HG03442 (cell line): ENCODE results near the gene ADAM10.

Experiments
- ATAC-seq: cut with Tn5 transposase; IDR thresholded peaks from one replicate; pipeline ENCODE4 v1.9.1; 2021; ENCODE audit warnings: mild to moderate bottlenecking, moderate library complexity; ENCODE audit not compliant: unreplicated experiment

Gene ADAM10

DNA sequence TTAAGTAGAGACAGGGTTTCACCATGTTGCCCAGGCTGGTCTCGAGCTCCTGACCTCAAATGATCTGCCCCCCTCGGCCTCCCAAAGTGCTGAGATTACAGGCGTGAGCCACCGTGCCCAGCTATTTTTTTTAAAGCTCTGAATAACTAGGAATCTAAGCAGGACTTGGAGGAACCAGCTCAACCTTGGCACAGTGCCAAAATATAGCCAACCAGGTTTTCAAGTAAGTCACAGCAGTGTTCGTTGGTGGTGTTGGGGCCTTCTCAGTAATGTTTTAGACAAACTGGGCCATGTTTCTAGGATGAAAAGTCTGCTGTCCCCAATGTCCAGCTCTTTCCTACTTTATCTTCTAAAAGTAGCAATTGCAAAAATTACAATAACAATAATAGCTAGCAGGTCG lies 6.4 kb upstream of the ADAM10 start:
- ATAC-seq = no peak

DNA sequence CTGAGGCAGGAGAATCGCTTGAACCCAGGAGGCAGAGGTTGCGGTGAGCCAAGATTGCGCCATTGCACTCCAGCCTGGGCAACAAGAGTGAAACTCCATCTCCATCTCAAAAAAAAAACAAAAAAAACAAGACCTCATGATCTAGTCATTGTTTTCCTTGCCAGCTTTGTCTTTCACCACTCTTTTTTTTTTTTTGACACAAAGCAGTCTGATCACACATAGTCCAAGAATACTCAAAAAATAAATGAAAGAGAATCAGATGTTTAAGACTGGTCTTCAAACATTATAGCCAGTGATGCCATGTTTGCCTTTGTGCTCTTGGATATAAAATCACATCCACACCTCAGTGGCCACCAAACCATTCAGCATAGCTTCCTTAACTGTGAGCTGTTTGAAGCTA lies 5.8 kb upstream of the ADAM10 start:
- ATAC-seq = no peak

DNA sequence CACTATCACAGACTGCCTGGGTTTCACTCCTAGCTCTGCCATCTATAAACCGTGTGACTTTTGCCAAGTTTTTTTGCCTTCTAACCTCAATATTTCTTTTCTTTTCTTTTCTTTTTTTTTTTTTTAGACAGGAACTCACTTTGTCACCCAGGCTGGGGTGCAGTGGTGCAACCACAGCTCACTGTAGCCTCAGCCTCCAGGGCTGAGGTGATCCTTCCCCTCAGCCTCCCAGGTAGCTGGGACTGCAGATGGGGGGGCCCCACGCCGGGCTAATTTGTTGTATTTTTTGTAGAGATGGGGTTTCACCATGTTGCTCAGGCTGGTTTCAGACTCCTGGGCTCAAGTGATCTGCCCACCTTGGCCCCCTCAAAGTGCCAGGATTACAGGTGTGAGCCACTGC lies 3.2 kb upstream of the ADAM10 start:
- ATAC-seq = no peak

DNA sequence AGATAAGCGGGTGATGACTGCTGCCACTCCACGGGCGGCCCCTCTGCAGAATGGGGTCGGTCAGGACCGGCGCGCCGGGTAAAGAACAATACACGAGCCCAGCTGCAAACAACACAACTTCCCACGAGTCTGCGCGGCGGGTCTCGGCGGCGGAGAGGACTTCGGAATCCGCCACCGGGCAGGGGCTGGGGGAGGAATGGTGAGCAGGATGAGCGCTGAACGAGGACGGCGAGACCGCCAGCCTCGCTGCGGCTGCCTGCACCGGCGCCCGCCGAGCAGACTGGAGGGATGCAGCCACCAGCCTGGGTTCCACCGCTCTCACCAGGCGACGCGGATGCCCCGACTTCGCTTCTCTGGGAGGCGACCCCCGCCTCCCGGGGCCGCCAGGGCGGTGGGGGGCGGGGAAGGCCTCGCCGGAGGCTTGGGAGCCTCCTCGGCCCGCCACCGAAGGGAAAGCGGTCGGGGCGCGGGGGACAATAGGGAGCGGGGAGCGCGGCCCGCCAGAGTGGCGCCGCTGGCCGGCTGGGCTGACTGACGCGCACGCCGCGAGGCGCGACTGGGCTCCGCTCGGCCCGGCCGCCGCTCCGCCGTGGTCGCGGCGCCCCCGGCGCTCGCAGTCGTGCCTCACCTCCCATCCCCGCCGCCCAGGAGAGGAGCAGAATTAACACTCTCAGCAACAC lies 515 bp downstream of the ADAM10 start:
- ATAC-seq = peak; percentile 27

DNA sequence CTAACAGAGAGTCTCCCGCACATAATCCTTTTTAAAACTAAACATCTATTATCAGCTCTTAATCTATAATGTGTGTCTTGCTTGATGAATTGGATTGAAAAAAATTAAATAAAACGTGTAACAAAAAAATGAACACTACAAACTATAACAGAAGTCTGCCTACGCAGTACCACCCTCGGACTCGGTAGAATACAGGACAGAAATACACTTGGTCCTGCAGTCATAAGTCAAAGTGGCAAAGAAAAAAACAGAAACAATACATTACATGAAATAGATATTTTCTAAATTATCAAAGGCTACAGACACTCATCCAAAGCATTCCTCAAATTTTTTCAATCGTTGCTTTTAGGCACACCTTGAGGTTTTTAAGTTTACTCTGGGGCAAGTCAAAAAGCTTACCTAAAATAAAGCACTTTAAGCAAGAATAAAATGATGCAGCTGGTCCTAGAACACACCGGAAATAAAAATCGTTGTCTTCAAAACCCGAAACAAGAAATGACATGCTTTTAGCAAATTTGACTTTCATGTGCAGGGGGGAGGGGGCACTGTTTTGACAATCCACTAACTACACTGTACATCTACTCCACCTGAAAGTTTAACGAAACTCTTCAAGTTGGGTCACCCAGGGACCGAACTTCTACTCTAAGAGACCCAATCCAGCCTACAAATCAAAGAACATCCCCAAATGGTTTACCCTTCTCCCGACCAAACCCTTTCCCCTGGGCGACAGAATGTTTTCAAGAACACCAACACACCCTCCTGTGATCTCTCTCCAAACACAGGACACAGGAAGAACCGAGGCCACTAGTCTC lies 1.3 kb downstream of the ADAM10 start:
- no peak for ATAC-seq

DNA sequence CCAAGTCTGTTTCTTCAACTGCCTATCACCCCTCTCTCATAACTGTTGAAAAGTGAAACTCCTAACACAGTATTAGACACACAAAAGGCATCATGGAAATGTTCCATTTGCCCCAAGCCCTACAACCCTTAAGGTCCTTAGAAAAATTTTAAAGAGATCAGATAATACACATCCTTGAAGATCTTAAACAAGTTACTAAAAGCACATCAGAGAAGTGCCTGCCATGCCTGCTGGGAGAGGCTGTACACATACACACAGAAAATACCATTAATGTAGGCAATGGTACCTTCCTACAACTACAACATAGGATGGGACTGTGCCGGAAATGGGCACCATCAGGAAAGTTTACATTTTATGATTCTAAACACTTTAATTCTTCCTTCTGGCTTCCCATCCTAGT lies 3.3 kb downstream of the ADAM10 start:
- ATAC-seq = no peak

DNA sequence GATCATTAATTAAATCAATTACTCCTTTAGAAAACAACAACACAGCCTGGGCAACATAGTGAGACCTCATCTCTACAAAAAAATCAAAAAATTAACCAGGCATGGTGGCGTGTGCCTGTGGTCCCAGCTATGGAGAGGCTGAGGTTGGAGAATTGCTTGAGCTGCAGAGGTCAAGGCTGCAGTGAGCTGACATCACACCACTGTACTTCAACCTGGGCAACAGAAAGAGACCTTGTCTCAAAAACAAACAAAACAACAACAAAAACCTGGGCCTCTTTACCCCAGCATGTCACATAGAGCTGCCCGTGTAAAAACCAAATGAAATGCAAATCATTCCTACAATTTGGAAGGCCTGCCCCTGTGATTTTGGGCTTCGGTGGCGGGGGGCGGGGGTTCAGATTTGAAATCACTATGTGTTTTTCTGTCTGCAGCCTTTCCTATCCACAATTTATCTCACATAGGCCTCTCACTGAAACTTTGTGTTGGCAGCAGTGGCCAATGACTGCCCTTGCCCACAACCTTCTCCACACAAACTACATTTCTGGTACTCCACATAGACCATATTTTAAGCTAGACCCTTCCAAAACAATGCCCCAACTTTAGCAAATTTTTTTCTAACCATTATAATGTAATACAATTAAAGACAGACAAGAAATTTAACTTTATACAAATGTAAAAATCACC lies 6.5 kb downstream of the ADAM10 start:
- no peak for ATAC-seq

DNA sequence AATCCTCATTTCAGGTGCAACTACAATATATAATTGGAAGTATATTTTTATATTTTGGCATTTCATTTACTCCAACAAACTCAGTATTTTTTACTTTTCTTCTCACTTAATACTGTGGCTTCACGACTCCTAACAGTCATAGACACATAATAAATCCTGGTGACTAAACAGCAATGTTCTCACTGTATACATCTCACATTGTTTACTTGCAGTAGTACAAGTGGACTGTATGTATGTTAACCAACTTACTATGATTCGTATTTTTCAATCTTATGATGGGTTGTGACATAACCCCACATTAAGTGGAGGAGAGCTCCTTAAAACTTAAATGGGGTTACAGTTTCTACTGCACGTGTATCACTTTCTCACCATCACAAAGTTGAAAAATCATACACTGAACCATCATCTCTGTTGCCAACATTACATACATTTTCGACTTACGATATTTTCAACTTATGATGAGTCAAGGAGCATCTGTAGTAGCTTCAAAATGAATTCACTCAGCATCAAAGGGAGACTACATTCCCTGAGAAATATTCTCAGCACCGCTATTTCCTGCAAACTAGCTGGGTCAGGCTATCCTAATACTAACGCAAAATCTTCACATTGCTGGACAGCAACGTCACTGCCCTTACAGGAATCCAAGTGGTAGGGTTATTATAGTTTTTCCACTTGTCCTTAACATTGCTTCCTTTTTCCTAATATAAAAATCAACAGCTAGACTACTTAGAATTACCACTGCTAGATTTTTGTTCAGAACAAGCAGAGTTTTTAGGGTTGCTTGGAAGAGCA lies 7.3 kb downstream of the ADAM10 start:
- ATAC-seq = no peak

DNA sequence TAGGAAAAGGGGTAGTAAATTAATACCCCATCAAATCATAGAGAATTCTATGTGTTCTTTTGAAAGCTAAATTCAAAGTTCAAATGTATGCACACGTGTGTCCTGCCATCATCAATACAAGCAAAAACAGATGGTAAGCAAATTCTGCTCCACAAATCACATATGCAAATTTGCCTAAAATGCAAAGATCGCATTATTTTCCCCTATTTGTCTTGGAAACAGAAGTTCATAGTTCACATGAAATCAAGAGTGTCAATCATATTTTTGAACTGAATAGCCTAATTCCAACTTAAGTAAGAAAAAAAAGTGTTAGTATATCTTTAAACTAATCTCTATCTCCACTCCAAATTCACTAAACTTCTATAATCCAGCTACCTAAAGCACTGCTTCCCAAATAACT lies 8.5 kb downstream of the ADAM10 start:
- ATAC-seq = no peak

DNA sequence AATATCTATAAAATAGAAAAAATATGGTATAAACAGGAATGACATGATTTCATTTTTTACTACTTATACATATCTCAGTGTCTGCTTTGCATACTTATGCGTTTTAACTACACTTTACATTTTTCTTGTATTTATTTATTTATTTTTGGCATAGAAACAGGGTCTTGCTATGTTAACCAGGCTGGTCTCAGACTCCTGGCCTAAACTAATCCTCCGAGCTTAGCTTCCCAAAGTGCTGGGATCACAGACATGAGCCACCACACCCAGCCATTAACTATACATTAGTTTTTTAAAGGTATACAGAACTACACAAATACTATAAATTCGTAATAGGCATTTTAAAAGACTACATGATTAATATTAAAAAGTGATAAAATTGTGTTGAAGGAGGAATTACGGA lies 9.1 kb downstream of the ADAM10 start:
- no peak for ATAC-seq

DNA sequence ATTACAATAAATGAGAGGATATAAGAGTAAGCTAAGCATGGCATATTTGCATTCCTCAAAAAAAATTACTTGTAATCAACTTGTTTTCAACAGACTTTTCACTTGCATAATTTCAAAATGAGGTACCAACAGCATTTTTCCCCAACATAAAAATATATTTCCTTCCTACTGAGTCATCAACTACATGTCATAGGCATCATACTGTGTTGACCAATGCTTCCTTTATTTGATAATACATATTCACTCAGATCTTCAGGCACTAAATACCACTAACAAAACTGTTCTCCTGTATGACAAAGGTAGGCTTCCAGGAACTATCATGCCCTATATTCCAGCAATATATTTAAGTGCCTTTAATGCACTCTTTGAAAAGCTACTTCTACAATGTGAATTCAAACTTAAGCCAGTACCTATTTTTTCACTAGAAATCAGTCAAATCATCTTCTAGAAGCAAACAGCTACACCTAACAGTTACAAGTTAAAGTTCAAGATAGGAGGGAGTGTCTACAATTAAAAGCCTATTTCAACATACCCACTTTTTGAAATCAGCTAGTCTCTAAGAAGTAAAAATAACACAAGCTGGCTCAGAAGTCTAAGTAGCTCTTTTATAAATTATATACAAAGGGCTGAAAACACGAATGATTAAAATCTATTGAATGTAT lies 11.3 kb downstream of the ADAM10 start:
- no peak for ATAC-seq

DNA sequence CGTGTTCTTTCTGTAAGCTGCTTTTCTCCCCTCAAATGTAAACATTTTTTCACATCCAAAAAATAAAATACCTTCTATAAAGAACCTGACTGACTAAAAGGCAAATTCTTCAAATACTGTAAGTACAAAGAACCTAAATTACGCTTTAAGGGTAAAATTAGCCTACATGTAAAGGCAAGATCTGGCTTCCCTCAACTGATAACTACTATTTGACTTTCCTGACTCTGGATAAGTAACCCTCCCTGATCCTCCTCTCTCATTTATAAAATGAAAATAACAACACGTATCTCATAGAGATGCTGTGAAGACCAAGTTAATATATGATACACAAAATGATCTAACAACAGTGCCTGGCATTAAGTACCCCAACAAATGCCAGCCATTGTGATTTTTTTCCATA lies 12.2 kb downstream of the ADAM10 start:
- no peak for ATAC-seq

DNA sequence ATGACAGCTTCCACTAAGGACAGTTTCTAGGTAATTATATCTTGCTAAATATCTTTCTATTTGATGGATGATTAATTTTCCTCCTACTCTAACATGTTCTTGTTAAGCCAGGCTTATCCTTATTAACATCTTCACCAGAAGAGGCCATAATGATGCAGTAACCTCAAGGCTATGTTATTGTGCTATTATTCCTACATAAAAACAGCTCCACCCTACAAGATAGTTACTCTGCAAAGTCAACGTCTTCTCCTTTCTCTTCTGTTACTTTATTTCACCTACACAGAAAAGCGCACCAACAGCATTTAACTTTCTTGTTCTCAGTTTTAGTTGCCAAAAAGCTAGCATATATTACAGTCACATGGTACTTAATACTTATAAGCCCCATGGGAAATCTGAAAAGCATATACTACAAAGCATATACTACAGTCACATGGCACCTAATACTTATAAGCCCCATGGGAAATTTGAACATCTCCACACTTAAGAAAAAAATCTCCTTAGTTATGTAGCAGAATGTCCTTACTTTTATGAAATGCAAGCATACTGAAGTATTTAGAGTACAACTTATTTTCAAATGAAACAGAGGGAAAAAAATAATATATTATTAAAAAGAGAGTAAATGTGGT lies 13.4 kb downstream of the ADAM10 start:
- ATAC-seq = no peak

DNA sequence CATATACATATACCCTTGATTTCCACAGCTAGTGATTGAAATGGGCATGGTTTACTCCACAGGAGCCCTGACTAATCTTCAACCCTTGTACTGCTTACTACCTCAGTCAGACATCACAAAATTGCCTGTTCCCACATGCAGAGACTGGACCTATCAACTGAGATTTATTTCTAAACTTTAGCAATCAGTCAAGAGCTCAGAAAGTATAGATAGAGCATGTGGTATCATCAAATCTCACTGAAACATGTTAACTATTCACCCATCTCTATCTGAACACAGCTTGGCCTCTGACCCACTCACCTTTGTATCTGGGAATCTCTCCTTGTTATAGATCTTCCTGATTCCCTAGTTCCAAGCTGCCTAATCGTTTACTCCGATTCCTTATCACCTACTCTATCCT lies 14.6 kb downstream of the ADAM10 start:
- ATAC-seq = no peak

DNA sequence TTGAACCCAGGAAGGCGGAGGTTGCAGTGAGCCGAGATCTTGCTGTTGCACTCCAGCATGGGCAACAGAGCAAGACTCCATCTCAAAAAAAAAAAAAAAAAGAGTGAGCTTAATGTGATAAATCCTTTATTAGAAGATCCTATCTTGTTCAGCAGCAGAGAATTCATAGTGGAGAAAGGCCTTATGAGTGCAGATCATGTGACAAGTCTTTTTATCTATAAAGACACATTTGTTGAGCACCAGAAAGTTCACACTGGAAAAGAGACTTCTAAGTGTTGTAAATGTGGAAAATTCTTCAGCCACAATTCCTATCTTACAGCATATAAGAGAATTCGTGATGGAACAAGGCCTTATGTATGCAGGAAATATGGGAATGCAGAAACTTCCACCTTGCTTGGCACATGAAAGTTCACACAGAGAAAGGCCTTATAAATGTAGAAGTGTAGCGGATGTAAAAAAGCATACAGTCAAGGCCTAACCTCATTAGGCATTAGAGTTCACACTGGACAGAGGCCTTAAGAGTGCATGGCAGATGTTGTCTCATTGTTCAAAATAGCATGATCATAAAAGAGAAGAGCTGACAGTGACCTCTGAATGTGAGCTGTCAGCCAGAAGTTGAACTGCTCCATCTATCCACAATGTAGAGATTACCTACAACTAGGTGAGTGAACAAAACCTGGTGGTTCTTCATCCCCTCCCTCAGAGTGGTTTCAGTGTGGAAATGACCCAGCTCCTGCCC lies 16.7 kb downstream of the ADAM10 start:
- no peak for ATAC-seq

DNA sequence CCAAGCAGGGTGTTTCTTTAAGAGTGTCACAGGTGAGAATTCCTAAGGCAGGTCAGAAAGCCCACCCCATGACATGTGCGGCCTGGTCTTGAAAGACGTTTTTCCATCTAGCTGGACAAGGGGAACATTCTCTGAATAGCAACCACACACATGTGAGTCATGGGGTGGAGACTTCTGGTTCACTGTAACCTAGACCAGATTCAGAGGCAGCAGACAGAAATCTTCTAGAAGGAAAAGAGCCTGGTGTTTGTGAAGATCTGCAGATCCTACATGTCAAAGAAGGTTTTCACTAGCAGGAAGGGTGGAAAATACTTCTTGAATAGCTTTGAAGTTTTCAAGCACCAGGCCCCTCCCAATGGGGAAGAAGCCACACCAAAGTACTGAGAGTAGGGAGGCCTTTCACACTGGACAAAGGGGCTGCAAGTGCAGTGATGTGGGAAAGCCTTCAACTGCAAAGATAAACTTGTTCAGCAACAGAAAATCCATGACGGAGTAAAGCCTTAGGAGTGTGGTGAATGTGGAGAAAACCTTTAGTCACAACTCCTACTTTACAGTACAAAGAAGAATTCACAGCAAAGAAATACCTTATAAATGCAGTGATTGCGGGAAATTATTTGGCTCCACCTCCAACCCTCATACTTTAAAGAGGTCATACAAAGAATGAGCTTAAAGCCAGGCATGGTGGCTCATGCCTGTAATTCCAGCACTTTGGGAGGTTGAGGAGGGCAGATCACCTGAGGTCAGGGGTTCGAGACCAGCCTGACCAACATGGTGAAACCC lies 17.6 kb downstream of the ADAM10 start:
- no peak for ATAC-seq

DNA sequence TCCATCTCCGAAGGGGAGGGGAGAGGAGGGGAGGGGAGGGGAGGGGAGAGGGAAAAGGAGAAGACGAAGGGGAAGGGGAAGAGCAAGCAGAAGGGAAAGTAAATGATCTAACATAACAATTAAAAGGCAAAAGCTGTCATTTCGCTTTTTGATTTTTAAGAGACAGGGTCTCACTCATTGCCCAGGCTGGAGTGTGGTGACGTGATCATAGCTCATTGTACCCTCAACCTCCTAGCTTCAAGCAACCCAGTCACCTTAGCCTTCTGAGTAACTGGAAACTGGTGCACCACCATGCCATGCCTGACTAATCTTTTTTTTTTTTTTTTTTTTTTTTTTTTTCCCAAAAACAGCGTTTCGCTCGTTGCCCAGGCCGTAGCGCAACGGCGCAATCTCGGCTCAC lies 22.6 kb downstream of the ADAM10 start:
- ATAC-seq = no peak

DNA sequence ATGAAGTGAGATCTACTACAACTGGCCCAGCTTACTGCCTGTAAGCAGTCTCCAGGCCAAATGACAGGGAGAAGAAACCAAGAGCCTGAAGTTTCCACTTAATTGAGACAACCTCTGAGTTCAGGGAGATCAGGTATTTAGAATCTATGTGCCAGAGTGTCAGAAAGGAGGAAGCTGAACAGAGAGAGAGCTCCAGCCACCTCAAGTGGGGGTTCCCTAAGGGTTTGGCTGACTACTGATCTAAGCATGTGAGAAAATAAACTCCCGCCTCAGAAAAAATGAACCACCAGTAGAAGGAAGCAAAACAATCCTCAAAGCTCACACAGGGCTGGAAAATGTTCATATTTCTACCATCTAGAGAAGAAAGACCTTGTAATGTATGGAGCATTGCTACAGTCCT lies 25.0 kb downstream of the ADAM10 start:
- ATAC-seq = peak; percentile 83

DNA sequence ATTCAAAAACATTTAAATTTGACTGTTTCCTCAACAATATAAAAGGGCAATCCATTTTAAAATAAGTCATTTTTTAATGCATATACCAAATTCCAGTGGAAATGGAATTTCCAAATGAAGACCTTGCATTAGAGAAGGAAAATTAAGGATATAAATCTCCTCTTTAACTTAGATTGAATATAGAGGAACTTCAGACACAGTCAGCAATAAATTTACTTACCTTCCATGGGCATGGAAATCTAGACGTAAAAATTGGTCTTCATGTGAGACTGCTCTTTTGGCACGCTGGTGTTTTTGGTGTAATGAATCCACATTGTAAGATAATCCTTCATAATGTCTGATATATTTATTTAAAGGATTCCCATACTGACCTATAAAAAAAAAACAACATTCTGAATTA lies 32.1 kb downstream of the ADAM10 start:
- no peak for ATAC-seq
